IPS-20b (cell line): Measurements from ENCODE around the gene PUS7.

ENCODE experiments used
- H3K27ac ChIP-seq: one replicate; pipeline ENCODE4 v1.5.1; 2013; ENCODE audit warnings: low read length
- H3K27me3 ChIP-seq: 2 replicates; pipeline ENCODE4 v1.6.1; 2013; ENCODE audit warnings: mild to moderate bottlenecking, low read length, inconsistent platforms; ENCODE audit not compliant: insufficient read depth
- H3K36me3 ChIP-seq: 2 replicates; pipeline ENCODE4 v1.6.1; 2013; ENCODE audit warnings: low read depth, mild to moderate bottlenecking, inconsistent platforms, low read length, moderate library complexity; ENCODE audit not compliant: insufficient read depth
- H3K4me1 ChIP-seq: 2 replicates; pipeline ENCODE4 v1.6.1; 2013; ENCODE audit warnings: mild to moderate bottlenecking, control low read depth, inconsistent platforms, low read length, moderate library complexity; ENCODE audit not compliant: insufficient read depth
- H3K4me3 ChIP-seq: 2 replicates; pipeline ENCODE4 v1.5.1; 2013; ENCODE audit warnings: mild to moderate bottlenecking, low read length, inconsistent platforms
- H3K9ac ChIP-seq: 2 replicates; pipeline ENCODE4 v1.6.1; 2013; ENCODE audit warnings: low read depth, mild to moderate bottlenecking, inconsistent platforms, low read length, moderate library complexity
- H3K9me3 ChIP-seq: 2 replicates; pipeline ENCODE4 v1.6.1; 2013; ENCODE audit warnings: mild to moderate bottlenecking, low read depth, low read length, inconsistent platforms; ENCODE audit not compliant: insufficient read depth

PUS7 gene, protein sequence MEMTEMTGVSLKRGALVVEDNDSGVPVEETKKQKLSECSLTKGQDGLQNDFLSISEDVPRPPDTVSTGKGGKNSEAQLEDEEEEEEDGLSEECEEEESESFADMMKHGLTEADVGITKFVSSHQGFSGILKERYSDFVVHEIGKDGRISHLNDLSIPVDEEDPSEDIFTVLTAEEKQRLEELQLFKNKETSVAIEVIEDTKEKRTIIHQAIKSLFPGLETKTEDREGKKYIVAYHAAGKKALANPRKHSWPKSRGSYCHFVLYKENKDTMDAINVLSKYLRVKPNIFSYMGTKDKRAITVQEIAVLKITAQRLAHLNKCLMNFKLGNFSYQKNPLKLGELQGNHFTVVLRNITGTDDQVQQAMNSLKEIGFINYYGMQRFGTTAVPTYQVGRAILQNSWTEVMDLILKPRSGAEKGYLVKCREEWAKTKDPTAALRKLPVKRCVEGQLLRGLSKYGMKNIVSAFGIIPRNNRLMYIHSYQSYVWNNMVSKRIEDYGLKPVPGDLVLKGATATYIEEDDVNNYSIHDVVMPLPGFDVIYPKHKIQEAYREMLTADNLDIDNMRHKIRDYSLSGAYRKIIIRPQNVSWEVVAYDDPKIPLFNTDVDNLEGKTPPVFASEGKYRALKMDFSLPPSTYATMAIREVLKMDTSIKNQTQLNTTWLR

DNA sequence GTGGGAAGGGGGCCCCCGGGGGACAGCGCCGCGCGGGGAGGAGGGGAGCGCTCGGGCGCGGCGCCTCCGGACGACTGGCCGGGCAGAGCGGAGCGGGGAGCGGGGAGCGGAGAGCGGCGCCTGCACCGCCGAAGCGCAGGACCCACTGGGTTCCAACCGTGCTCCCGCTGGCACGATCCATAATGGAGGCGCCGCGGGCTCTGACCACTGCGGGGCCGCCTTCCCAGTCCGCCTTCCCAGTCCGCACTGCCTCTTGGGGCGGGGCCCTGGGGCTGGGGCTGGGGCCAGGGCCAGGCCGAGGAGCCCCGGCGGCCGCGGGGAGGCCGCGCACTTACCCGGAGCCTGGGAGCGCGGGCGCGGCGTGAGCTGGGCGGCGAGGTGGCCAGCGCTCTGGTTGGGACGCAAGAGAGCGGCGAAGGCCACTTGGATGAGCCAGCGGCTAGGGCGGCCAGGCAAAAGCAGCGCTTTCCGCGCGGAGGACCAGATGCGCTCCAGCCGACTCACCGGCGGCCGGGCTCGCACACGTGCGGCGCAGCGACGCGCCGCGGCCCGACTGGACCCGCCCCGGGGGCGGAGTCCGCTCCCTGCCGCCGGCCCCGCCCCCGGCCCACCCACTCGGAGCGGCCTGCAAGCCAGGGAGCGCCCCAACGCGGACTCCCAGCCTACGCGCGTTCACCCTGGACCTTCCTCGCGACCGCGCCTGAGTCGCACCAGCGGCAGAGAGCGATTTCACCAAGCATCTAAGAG lies at the start of gene PUS7:
Gene PUS7, minus strand, starts transcription at position 555 of the 747 bp plus-strand sequence. CDS start 13,759 bp downstream, outside the sequence.
- H3K9ac ChIP-seq: peak within 1 kb of the TSS; percentile 97
- no peaks in the 10 kb centered on the region for H3K4me1 ChIP-seq
- peak within 1 kb of the TSS; percentile 44 for H3K27ac ChIP-seq
- H3K36me3 ChIP-seq: peaks cover 20% of the 10 kb centered on the region
- peaks cover 5% of the 10 kb centered on the region; the same call in 1 of the 2 replicates for H3K27me3 ChIP-seq
- H3K9me3 ChIP-seq: no peaks in the 10 kb centered on the region
- peak within 1 kb of the TSS; percentile 79 for H3K4me3 ChIP-seq

DNA sequence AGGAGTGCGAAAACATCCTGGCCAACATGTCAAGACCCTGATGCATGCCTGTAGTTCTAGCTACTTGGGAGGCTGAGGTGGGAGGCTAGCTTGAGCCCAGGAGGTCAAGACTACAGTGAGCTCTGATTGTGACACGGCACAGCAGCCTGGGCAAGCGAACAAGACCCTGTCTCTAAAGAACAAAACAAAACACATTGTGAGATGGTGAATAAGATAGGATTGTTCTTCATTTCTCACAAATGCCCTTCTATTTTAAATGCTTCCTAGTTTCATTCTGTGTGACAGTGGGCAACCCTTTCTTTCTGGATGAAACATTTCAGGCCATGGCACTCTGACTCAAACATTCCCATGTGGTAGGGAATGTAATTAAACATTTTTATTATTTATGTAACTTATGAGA lies 45.8 kb upstream of the PUS7 start:
- Histone ChIP-seq H3K27me3 (no peaks in the 10 kb centered on the region), H3K36me3 (peaks cover 63% of the 10 kb centered on the region), H3K4me1 (no peaks in the 10 kb centered on the region), H3K27ac (no peak overlapping the region), H3K9me3 (no peaks in the 10 kb centered on the region), H3K9ac (no peak overlapping the region), H3K4me3 (no peak overlapping the region)

DNA sequence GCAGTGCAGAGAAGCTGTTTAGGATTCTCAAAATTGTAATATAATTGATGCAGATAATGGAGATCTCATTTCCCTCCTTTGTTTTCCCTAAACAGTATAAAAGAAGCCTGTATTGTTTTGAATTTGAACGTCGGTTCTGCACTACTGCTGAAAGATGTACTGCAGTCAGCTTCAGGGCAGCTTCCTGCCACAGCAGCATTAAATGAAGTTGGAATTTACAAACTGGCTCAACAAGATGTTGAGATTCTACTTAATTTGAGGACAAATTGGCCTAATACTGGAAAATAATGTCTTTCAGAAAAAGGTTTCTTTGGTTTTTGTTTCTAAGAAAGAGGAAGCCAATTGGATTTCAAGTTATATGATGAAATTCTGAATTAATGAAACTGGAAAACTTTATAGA lies 45.0 kb upstream of the PUS7 start:
- Histone ChIP-seq H3K9me3 (no peaks in the 10 kb centered on the region), H3K36me3 (peaks cover 69% of the 10 kb centered on the region), H3K27ac (no peak overlapping the region), H3K4me3 (no peak overlapping the region), H3K9ac (no peak overlapping the region), H3K4me1 (no peaks in the 10 kb centered on the region), H3K27me3 (no peaks in the 10 kb centered on the region)

DNA sequence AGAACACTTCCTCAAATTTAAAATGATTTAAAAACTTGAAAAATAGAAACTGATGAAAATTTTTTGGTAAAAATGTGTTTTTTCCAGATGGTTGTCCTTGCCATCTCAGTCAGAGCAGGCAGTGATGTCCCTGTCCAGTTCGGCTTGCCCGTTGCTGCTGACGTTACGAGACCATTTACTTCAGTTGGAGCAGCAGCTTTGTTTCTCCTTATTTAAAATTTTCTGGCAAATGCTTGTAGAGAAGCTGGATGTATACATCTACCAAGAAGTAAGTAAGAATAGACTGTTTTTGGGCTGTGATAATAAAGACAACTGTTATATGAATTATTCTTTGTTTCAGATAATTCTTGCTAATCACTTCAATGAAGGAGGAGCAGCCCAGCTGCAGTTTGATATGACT lies 43.1 kb upstream of the PUS7 start:
- Histone ChIP-seq H3K27ac (no peak overlapping the region), H3K9ac (no peak overlapping the region), H3K27me3 (no peaks in the 10 kb centered on the region), H3K9me3 (no peaks in the 10 kb centered on the region), H3K4me1 (no peaks in the 10 kb centered on the region), H3K36me3 (peaks cover 76% of the 10 kb centered on the region), H3K4me3 (no peak overlapping the region)

DNA sequence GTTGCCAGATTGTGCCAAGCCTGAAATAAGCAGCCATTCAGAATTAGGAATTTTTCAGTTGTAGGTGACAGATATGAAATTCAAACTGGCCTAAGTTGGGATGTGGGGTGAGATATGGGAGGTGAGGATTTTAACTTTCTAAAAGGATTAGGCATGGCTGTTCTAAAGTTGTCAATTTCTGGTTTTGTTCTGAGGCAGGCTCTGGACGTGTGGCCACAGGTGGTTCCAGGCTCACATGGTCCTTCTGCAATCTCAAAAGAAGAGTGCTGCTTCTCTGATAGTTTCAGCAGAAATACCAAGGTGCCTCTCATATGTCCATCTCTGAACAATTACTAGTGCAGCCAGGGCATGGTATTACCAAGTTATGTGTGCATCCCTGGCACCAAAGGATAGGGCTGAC lies 37.9 kb upstream of the PUS7 start:
- peaks cover 64% of the 10 kb centered on the region for H3K36me3 ChIP-seq
- no peaks in the 10 kb centered on the region for H3K9me3 ChIP-seq
- H3K4me3 ChIP-seq: no peak overlapping the region
- H3K27me3 ChIP-seq: no peaks in the 10 kb centered on the region
- no peaks in the 10 kb centered on the region for H3K4me1 ChIP-seq
- no peak overlapping the region for H3K27ac ChIP-seq
- H3K9ac ChIP-seq: no peak overlapping the region

DNA sequence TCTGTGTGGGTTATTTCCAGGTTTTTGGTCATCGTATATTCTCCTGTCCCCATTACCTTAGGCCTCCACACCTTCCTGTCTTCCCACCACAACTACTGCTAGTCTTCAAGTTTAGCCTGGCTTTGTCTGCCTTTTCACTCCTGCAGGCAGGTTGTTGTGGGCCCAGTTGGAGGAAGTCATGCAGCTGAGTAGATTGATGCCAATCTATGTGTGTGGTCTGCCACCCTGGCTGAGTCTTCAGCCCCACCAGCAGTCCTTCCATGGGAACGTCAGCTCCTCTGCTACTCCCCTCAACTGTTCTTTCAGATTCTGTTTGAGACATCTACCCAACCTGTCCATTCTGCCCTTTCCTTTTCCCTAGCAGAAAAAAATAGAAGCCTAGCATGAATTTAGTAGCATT lies 16.3 kb upstream of the PUS7 start:
- Histone ChIP-seq H3K27me3 (no peaks in the 10 kb centered on the region), H3K27ac (no peak overlapping the region), H3K4me3 (no peak overlapping the region), H3K36me3 (peaks cover 65% of the 10 kb centered on the region), H3K9me3 (no peaks in the 10 kb centered on the region), H3K9ac (no peak overlapping the region), H3K4me1 (no peaks in the 10 kb centered on the region)

DNA sequence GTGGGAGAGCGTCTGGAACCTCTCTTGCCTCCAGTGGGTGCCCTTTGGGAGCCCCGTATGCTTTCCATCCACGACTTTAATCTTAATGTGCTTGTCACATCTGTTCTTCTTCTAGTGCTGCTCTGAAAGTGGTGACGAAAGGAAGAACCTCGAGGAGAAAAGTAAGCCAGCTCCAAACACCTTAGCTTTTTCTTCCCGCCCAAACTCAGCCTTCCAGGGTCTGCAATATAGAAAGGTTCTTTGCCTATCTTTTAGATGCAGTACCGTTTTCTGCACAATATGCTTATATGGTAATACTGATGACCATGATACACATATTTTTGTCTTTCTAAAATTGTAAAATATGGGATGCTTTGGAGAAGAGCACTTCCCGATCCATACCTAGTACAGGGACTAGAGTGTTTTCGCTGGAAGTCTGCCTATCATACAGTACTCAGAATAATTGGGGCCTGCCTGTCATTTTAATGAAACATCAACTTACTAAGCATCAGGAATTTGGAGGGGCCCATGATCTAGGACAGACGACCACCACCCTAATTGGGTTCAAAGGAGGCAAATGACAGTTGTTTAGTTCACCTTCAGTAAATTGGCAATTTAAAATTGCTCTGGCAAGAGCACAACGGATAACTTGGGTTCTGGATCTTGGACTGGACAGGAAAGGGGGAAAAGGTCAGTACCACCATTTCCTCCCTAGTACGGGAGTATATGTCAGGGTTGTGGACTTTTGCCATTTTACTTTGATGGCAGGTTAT lies 10.8 kb upstream of the PUS7 start:
- Histone ChIP-seq H3K4me1 (no peaks in the 10 kb centered on the region), H3K27ac (no peak overlapping the region), H3K9me3 (no peaks in the 10 kb centered on the region), H3K9ac (peak overlapping the region; percentile 95), H3K36me3 (peaks cover 22% of the 10 kb centered on the region), H3K27me3 (no peaks in the 10 kb centered on the region), H3K4me3 (peak overlapping the region; percentile 89)

DNA sequence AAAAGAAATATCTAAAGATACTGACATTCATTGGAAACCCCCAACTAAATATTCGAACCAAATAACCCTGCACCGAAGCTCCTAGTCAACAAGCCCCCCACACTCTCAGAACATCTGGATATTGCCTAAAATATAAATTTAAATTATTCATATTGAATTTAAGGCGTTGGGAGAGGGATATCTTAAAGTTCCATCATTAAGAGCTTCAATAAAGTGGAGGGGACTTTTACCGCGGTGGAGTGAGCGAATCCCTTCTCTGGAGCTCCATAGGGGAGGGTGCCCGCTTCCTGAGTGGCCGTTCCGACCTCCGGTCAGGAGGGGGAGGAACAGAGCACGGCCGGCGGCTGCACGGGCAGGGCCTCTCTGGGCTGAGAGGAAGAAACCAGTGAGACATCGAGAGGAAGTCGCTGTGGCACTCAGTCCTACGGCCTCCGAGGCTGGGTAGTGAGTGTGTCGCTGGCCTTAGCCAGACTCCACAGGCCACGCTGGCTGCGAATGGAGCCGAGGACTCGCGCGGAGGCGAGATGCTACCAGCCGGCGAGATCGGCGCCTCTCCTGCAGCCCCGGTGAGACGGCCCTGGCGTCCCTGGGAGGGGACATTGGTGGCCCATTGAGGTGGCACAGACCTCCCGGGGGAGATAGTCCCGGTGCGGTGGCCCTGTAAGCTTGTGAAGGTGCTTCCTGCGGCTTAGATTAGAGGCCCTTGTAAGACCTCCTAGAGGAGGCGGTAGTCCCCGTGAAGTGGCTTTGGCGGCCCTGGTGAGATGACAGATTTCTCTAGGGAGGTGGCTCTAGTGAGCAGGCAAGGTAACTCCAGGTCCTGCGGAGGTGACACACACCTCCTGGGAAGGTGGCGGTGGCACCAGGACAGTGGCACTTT lies 10.0 kb upstream of the PUS7 start, which contains the start of gene RINT1:
Gene RINT1, plus strand, starts transcription at position 410 of the 880 bp plus-strand sequence. Its CDS starts 115 bp downstream, at position 525.
- peak within 1 kb of the TSS; percentile 89 for H3K4me3 ChIP-seq

DNA sequence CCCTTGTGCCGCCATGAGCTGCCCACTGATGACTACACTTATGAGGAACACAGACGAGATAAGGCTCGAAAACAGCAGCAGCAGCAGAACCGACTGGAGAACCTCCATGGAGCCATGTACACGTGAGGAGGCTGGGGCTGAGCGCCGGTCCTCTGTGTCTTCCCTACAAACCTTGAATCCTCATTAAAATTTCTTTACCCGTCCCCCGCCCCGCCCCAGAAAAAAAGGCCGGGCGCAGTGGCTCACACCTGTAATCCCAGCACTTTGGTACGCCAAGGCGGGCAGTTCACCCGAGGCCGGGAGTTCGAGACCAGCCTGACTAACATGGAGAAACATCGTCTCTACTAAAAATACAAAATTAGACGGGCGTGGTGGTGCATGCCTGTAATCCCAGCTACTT lies 8.5 kb upstream of the PUS7 start:
- H3K27me3 ChIP-seq: no peaks in the 10 kb centered on the region
- H3K9ac ChIP-seq: no peak overlapping the region
- peaks cover 2% of the 10 kb centered on the region; the same call in 1 of the 2 replicates for H3K36me3 ChIP-seq
- H3K9me3 ChIP-seq: no peaks in the 10 kb centered on the region
- H3K27ac ChIP-seq: no peak overlapping the region
- no peak overlapping the region for H3K4me3 ChIP-seq
- H3K4me1 ChIP-seq: no peaks in the 10 kb centered on the region

More for the DNA sequence above, 10.0 kb upstream of the PUS7 start, which contains the start of gene RINT1:
- Histone ChIP-seq H3K36me3 (peaks cover 17% of the 10 kb centered on the region), H3K4me1 (no peaks in the 10 kb centered on the region), H3K27ac (no peak within 1 kb of the TSS), H3K27me3 (no peaks in the 10 kb centered on the region), H3K9ac (peak within 1 kb of the TSS; percentile 95), H3K9me3 (no peaks in the 10 kb centered on the region)

DNA sequence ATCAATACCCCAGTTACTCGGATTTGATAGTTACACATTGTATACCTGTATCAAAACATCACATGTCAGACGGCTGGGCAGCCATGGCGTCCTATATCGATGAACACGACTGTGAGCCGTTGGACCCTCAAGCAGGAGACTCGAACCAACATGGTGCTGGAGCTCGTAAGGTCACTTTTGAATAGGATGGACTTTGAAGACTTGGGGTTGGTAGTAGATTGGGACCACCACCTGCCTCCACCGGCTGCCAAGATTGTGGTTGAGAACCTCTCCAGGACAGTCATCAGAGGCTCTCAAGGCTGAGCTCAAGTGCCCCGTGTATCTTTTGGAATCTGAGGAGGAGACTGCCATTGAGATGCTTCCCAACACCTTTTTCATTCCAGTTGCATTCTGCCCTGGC lies 8.1 kb upstream of the PUS7 start:
- Histone ChIP-seq H3K27ac (no peak overlapping the region), H3K9ac (no peak overlapping the region), H3K4me3 (no peak overlapping the region), H3K36me3 (no peaks in the 10 kb centered on the region), H3K27me3 (no peaks in the 10 kb centered on the region), H3K4me1 (no peaks in the 10 kb centered on the region), H3K9me3 (no peaks in the 10 kb centered on the region)
